OCI-LY7 (cell line): ENCODE data around the gene MKRN1. TPM values are rescaled to one million over a fixed set of nuclear protein-coding genes. Genes with fewer than 3 reads are reported as not detected.

Experiments
- BruUV-seq: library from RNA; stranded (reverse); fragments of 400-500 nt; replicated peaks from 2 replicates; lab custom pipeline; 2021; lab: Mats Ljungman, UMichigan
- CTCF ChIA-PET: fragments of 300-600 bp; sonication (Branson Sonifier 250); formaldehyde crosslinking; loops from one replicate; lab custom pipeline; 2022; ENCODE audit warnings: antibody characterized with exemption; ENCODE audit not compliant: unreplicated experiment; lab: Charles Lee
- POLR2A ChIA-PET: fragments of 300-600 bp; sonication (Branson Sonifier 250); formaldehyde crosslinking; loops from one replicate; lab custom pipeline; 2022; ENCODE audit warnings: antibody characterized with exemption; lab: Charles Lee
- DNase-seq: peaks from one replicate; pipeline ENCODE4 v3.0.0-alpha.2; 2015; ENCODE audit warnings: low spot score
- H2AFZ ChIP-seq: fragments of 200-600 bp; sonication (generic), shearing (Covaris generic); 2 replicates; pipeline ENCODE4 v1.6.1; 2014; ENCODE audit warnings: mild to moderate bottlenecking, antibody characterized with exemption, low read length, moderate library complexity
- H3K27ac ChIP-seq: fragments of 200-600 bp; sonication (generic); 2 replicates; pipeline ENCODE4 v1.5.1; 2014; ENCODE audit warnings: mixed run types, low read depth, mild to moderate bottlenecking, moderate library complexity, low read length, inconsistent platforms; ENCODE audit not compliant: poor library complexity, severe bottlenecking
- H3K36me3 ChIP-seq: fragments of 200-600 bp; sonication (generic); 2 replicates; pipeline ENCODE4 v1.6.1; 2014; ENCODE audit warnings: mild to moderate bottlenecking, antibody characterized with exemption, low read length, moderate library complexity, mixed read lengths; ENCODE audit not compliant: insufficient read depth
- H3K4me1 ChIP-seq: fragments of 200-600 bp; sonication (generic); 2 replicates; pipeline ENCODE4 v1.5.1; 2014; ENCODE audit warnings: mild to moderate bottlenecking, low read length; ENCODE audit not compliant: insufficient read depth, poor library complexity, severe bottlenecking
- H3K4me2 ChIP-seq: fragments of 200-600 bp; sonication (generic); 2 replicates; pipeline ENCODE4 v1.6.1; 2014; ENCODE audit warnings: mild to moderate bottlenecking, low read length
- H3K4me3 ChIP-seq: fragments of 200-600 bp; sonication (generic); 2 replicates; pipeline ENCODE4 v1.5.1; 2014; ENCODE audit warnings: mild to moderate bottlenecking, low read depth, low read length; ENCODE audit not compliant: poor library complexity, severe bottlenecking
- H3K79me2 ChIP-seq: fragments of 200-600 bp; sonication (generic); 2 replicates; pipeline ENCODE4 v1.6.1; 2016; ENCODE audit warnings: low read depth, mild to moderate bottlenecking, low read length, moderate library complexity, mixed read lengths; ENCODE audit not compliant: insufficient read depth
- H3K9me2 ChIP-seq: fragments of 200-600 bp; sonication (generic); 2 replicates; pipeline ENCODE4 v1.6.1; 2016; ENCODE audit warnings: mild to moderate bottlenecking, low read length, mixed read lengths; ENCODE audit not compliant: insufficient read depth
- H3K9me3 ChIP-seq: fragments of 200-600 bp; sonication (generic); 2 replicates; pipeline ENCODE4 v1.6.1; 2014; ENCODE audit warnings: mild to moderate bottlenecking, mixed run types, low read length, mixed read lengths
- H4K20me1 ChIP-seq: fragments of 200-600 bp; sonication (generic); 2 replicates; pipeline ENCODE4 v1.6.1; 2014; ENCODE audit warnings: mild to moderate bottlenecking, antibody characterized with exemption, low read length, moderate library complexity, mixed read lengths; ENCODE audit not compliant: insufficient read depth
- CTCF ChIP-seq: fragments of 200-600 bp; sonication (generic); conservative IDR thresholded peaks from 2 replicates; pipeline ENCODE4 v1.5.1; 2014; ENCODE audit warnings: mild to moderate bottlenecking, antibody characterized with exemption, low read length, moderate library complexity, mixed read lengths
- EZH2phosphoT487 ChIP-seq: fragments of 200-600 bp; sonication (generic); IDR thresholded peaks from 2 replicates; pipeline ENCODE4 v1.6.1; 2018; ENCODE audit warnings: low read depth, borderline replicate concordance, mild to moderate bottlenecking, mixed run types, antibody characterized with exemption, low read length, moderate library complexity, mixed read lengths
- intact Hi-C: fragments of 100-400 bp; cut with micrococcal nuclease; formaldehyde crosslinking; loops from one replicate; pipeline ENCODE4 v1.10.0; 2022; ENCODE audit not compliant: unreplicated experiment
- total RNA-seq, 2 experiments: library from RNA; depleted of rRNA in 1 of 2; stranded (reverse); fragments of >200 nt in 1 of 2; shearing (Covaris generic) in 1 of 2; gene quantifications; 2 replicates each; pipeline ENCODE4 v1.2.3, GENCODE V29; 2014 to 2022

The MKRN1 gene
- total RNA-seq, 2 experiments from 2014 or later: 26.4 to 48.0 TPM

GRCh38 chr7:140415361-140415760 lies 63.9 kb downstream of the MKRN1 start:
- TF ChIP-seq EZH2phosphoT487 (no peak), CTCF (no peak)
- no peak for DNase-seq
- Histone ChIP-seq H3K4me3 (no peak overlapping the region), H3K27ac (no peak overlapping the region), H3K79me2 (no peaks in the 10 kb centered on the region), H3K4me1 (no peaks in the 10 kb centered on the region), H3K9me2 (no peaks in the 10 kb centered on the region), H3K4me2 (no peak overlapping the region), H3K9me3 (no peaks in the 10 kb centered on the region), H3K36me3 (no peaks in the 10 kb centered on the region), H2AFZ (no peak overlapping the region), H4K20me1 (no peaks in the 10 kb centered on the region)
- CTCF ChIA-PET: no interaction called here
- intact Hi-C loops: no loop called here
- BruUV-seq: no TSS peak
- POLR2A ChIA-PET: no interaction called here

- BruUV-seq: no TSS peak
- CTCF ChIA-PET: no interaction called here
- Histone ChIP-seq H3K79me2 (no peaks in the 10 kb centered on the region), H3K9me3 (no peaks in the 10 kb centered on the region), H3K27ac (no peak overlapping the region), H3K9me2 (no peaks in the 10 kb centered on the region), H3K4me1 (no peaks in the 10 kb centered on the region), H3K4me2 (no peak overlapping the region; the same call in 1 of the 2 replicates), H4K20me1 (no peaks in the 10 kb centered on the region), H3K4me3 (no peak overlapping the region), H3K36me3 (no peaks in the 10 kb centered on the region), H2AFZ (no peak overlapping the region)
- TF ChIP-seq EZH2phosphoT487 (no peak), CTCF (no peak)
- POLR2A ChIA-PET: no interaction called here
- no peak for DNase-seq
- intact Hi-C loops: no loop called here
Observed at GRCh38 chr7:140404565-140405065, 74.7 kb downstream of the MKRN1 start.

- Histone ChIP-seq H2AFZ (no peak within 1 kb of the TSS), H4K20me1 (no peaks in the 10 kb centered on the region), H3K9me3 (no peaks in the 10 kb centered on the region), H3K4me2 (peak within 1 kb of the TSS; percentile 27; the same call in 1 of the 2 replicates), H3K4me3 (no peak within 1 kb of the TSS), H3K36me3 (no peaks in the 10 kb centered on the region), H3K27ac (no peak within 1 kb of the TSS), H3K9me2 (no peaks in the 10 kb centered on the region), H3K79me2 (no peaks in the 10 kb centered on the region), H3K4me1 (no peaks in the 10 kb centered on the region)
- intact Hi-C loops: no loop called here
- no peak for DNase-seq
- ChIA-PET POLR2A (no interaction called here), CTCF (no interaction called here)
- no TSS peak for BruUV-seq
- TF ChIP-seq EZH2phosphoT487: no peak
- no peak for TF ChIP-seq CTCF
Observed at GRCh38 chr7:140403878-140404564, 75.3 kb downstream of the MKRN1 start, which contains the start of gene RAB19. TSS of gene RAB19 (plus strand) at chr7:140404058. CDS start at chr7:140407647, 3,589 bp downstream.
